Measurements from ENCODE around the gene TECPR2. TPM values are rescaled to one million over a fixed set of nuclear protein-coding genes. Genes with fewer than 3 reads are reported as not detected.

Gene TECPR2
- total RNA-seq, 2 donors from 2014 or later, result 27.7 to 28.0 TPM

DNA sequence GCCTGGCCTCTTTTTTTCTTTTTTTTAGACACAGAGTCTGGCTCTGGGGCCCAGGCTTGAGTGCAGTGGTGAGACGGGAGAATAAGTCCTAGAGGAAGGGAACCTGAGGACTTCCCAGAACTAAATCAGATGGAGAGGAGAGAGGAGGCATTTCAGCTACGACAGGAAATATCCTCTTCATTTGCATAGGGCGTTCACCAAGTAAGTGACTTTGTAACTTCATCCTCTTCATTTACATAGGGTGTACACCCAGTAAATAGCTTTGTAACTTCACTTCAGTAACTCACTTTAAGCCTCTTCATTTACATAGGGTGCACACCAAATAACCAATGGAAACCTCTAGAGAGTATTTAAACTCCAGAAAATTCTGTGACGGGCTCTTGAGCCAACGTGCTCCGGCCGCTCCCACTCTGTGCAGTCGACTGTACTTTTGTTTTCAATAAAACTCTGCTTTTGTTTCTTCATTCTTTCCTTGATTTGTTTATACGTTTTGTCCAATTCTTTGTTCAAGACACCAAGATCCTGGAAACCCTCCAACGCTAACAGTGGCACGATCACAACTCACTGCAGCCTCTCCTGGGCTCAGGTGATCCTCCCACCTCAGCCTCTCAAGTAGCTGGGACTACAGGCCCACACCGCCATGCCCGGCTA lies 168.2 kb downstream of the TECPR2 start:
- no peaks in the 10 kb centered on the region for H3K9me3 Mint-ChIP-seq
- no peak overlapping the region for H3K9ac ChIP-seq (ENCODE audit: extremely low read depth, low read length, poor library complexity, severe bottlenecking)
- no peak overlapping the region for H3K27ac ChIP-seq (ENCODE audit: low read depth, low read length)
- H3K27me3 ChIP-seq (ENCODE audit: control insufficient read depth, insufficient read depth, low read length, poor library complexity, severe bottlenecking), result no peaks in the 10 kb centered on the region
- no peak overlapping the region for H3K27ac Mint-ChIP-seq
- 90 to 91% methylated on average over 10 to 13 of the region's 13 CpGs for WGBS, 2 experiments (ENCODE audit: insufficient coverage in 1 of 2, insufficient read length in 1 of 2)
- H3K4me3 Mint-ChIP-seq, result no peak overlapping the region
- TF ChIP-seq CTCF (conservative IDR thresholded peaks at IDR 0.05), result no peak
- no peaks in the 10 kb centered on the region for H3K9me3 ChIP-seq (ENCODE audit: control insufficient read depth, low read length)
- H3K4me1 ChIP-seq (ENCODE audit: control insufficient read depth, insufficient read depth, low read length), result no peaks in the 10 kb centered on the region
- H3K36me3 ChIP-seq (ENCODE audit: control insufficient read depth, insufficient read depth, low read length), result no peaks in the 10 kb centered on the region
- peaks cover under 1% of the 10 kb centered on the region for H3K4me1 Mint-ChIP-seq
- H3K4me3 ChIP-seq (ENCODE audit: low read length), result no peak overlapping the region
- H3K27me3 Mint-ChIP-seq (ENCODE audit: insufficient read depth), result no peaks in the 10 kb centered on the region
- H3K36me3 Mint-ChIP-seq (ENCODE audit: low read depth), result no peaks in the 10 kb centered on the region
- DNase-seq, result no peak

DNA sequence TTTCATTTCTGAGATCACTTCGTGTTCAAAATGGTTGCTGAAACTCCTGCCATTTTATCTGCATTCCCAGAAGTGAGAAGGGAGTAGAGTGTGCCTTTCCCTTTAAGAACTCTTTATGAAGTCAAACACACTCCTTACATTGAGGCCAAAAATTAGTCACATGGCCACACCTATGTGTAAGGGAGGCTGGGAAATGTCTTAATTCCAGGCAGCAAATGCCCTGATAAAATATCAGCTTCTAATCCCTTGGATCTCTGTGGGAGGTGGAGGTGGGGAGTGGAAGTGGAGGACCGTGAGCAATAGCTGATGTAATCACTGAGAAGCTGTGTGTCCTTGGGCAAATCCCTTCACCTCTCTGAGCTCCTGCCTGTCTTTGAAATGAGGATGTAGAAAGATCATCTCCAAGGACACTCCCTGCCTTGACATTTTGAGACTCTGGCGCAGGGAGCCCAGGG lies 169.5 kb downstream of the TECPR2 start:
- Mint-ChIP-seq H3K27me3 (ENCODE audit: insufficient read depth) (no peaks in the 10 kb centered on the region), H3K4me1 (no peaks in the 10 kb centered on the region), H3K27ac (no peak overlapping the region), H3K36me3 (ENCODE audit: low read depth) (no peaks in the 10 kb centered on the region), H3K9me3 (no peaks in the 10 kb centered on the region), H3K4me3 (no peak overlapping the region)
- H3K4me3 ChIP-seq (ENCODE audit: low read length), result no peak overlapping the region
- no peaks in the 10 kb centered on the region for H3K9me3 ChIP-seq (ENCODE audit: control insufficient read depth, low read length)
- no peaks in the 10 kb centered on the region for H3K27me3 ChIP-seq (ENCODE audit: control insufficient read depth, insufficient read depth, low read length, poor library complexity, severe bottlenecking)
- no peak for DNase-seq
- H3K4me1 ChIP-seq (ENCODE audit: control insufficient read depth, insufficient read depth, low read length), result no peaks in the 10 kb centered on the region
- 92 to 95% methylated on average over 3 of the region's 3 CpGs for WGBS, 2 experiments (ENCODE audit: insufficient coverage in 1 of 2, insufficient read length in 1 of 2)
- no peak overlapping the region for H3K9ac ChIP-seq (ENCODE audit: extremely low read depth, low read length, poor library complexity, severe bottlenecking)
- no peaks in the 10 kb centered on the region for H3K36me3 ChIP-seq (ENCODE audit: control insufficient read depth, insufficient read depth, low read length)
- no peak for TF ChIP-seq CTCF (conservative IDR thresholded peaks at IDR 0.05)
- H3K27ac ChIP-seq (ENCODE audit: low read depth, low read length), result no peak overlapping the region

DNA sequence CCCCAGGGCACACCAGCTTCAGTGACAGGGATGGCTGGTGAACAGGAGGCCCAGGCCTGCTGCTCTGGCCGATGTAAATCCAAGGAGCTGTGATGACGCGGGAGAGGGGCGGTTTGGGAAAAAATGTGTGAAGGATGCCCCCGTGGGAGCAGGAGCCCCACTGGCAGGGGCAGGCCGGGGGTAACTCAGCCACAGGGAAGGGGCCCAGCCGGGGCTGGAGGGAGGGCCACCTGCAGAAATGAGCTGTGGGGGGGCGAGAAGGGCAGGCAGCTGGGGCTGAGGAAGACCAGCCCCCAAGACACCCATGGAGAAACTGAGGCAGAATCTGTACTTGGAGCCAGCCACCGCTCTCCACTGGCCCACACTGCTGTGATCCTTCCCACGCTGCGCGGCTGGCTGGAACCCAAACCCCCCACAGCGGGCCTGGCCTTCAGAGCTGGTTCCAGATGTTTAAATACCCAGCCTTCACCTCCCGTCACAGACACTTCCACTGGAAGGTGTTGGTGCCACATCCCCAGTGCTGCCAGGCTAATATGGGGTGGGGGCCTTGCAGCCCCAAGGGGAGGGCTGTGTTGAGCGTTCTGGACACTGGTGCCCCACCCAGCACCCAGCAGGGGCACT lies 175.3 kb downstream of the TECPR2 start:
- no peaks in the 10 kb centered on the region for H3K4me1 ChIP-seq (ENCODE audit: control insufficient read depth, insufficient read depth, low read length)
- H3K9ac ChIP-seq (ENCODE audit: extremely low read depth, low read length, poor library complexity, severe bottlenecking), result no peak overlapping the region
- Mint-ChIP-seq H3K27ac (no peak overlapping the region), H3K4me1 (no peaks in the 10 kb centered on the region), H3K36me3 (ENCODE audit: low read depth) (no peaks in the 10 kb centered on the region), H3K4me3 (no peak overlapping the region), H3K27me3 (ENCODE audit: insufficient read depth) (peaks cover 3% of the 10 kb centered on the region), H3K9me3 (no peaks in the 10 kb centered on the region)
- H3K36me3 ChIP-seq (ENCODE audit: control insufficient read depth, insufficient read depth, low read length), result no peaks in the 10 kb centered on the region
- H3K27ac ChIP-seq (ENCODE audit: low read depth, low read length), result no peak overlapping the region
- WGBS, 2 experiments (ENCODE audit: insufficient coverage in 1 of 2, insufficient read length in 1 of 2), result 88 to 96% methylated on average over 3 to 15 of the region's 15 CpGs
- H3K9me3 ChIP-seq (ENCODE audit: control insufficient read depth, low read length), result no peaks in the 10 kb centered on the region
- H3K4me3 ChIP-seq (ENCODE audit: low read length), result no peak overlapping the region
- DNase-seq, result no peak
- no peaks in the 10 kb centered on the region for H3K27me3 ChIP-seq (ENCODE audit: control insufficient read depth, insufficient read depth, low read length, poor library complexity, severe bottlenecking)
- no peak for TF ChIP-seq CTCF (conservative IDR thresholded peaks at IDR 0.05)
